Esophagus muscularis mucosa (tissue), 4 donors: ENCODE measurements around the gene MMP24. TPM values are rescaled to one million over a fixed set of nuclear protein-coding genes. Genes with fewer than 3 reads are reported as not detected.

ENCODE experiments used
- DNase-seq: peaks from one replicate; pipeline ENCODE4 v3.0.0-alpha.2; 2017; ENCODE audit errors: extremely low spot score
- H3K27ac ChIP-seq, 4 donors: fragments of 200-600 bp; sonication (generic); replicated peaks in 1 of 4; 1 replicate in 3 of 4; 2 replicates in 1 of 4; pipeline ENCODE4 v1.5.1; 2016 to 2019; ENCODE audit warnings: mild to moderate bottlenecking in 1 of 4
- H3K27me3 ChIP-seq, 4 donors: fragments of 200-600 bp; sonication (generic); one replicate each; pipeline versions ENCODE4 v1.5.1 to v1.6.0; 2016 to 2019
- H3K36me3 ChIP-seq, 4 donors: fragments of 200-600 bp; sonication (generic); one replicate each; pipeline ENCODE4 v1.5.1; 2016 to 2019
- H3K4me1 ChIP-seq, 4 donors: fragments of 200-600 bp; sonication (generic); one replicate each; pipeline ENCODE4 v1.5.1; 2016 to 2019
- H3K4me3 ChIP-seq, 4 donors: fragments of 200-600 bp; sonication (generic); 1 replicate in 2 of 4; 2 replicates in 2 of 4; pipeline ENCODE4 v1.5.1; 2016 to 2019; ENCODE audit warnings: mild to moderate bottlenecking in 4 of 4, moderate library complexity in 1 of 4
- H3K9me3 ChIP-seq, 4 donors: fragments of 200-600 bp; sonication (generic); 1 replicate in 3 of 4; 2 replicates in 1 of 4; pipeline ENCODE4 v1.5.1; 2016 to 2019
- EP300 ChIP-seq: sonication (generic); formaldehyde crosslinking; IDR thresholded peaks from one replicate; pipeline ENCODE4 v1.6.1; 2017; ENCODE audit warnings: antibody characterized with exemption
- POLR2A ChIP-seq: fragments of 450-650 bp; IDR thresholded peaks from one replicate; pipeline ENCODE4 v1.6.1; 2017; ENCODE audit warnings: antibody characterized with exemption, moderate library complexity, mild to moderate bottlenecking, low read depth
- POLR2AphosphoS5 ChIP-seq, 2 donors: sonication (generic); formaldehyde crosslinking; IDR thresholded peaks; one replicate each; pipeline ENCODE4 v1.6.1; 2017; ENCODE audit warnings: antibody characterized with exemption in 2 of 2
- WGBS: methylation state at CpG from one replicate; pipeline ENCODE4 v1.1.5; 2018; 5-methylcytosine and 5-hydroxymethylcytosine counted together
- intact Hi-C: fragments of 100-400 bp; cut with DNase I; formaldehyde crosslinking; loops from one replicate; pipeline ENCODE4 v1.15.1; 2023
- total RNA-seq, 4 donors: library from RNA; depleted of rRNA; stranded (reverse); fragments of >200 nt; gene quantifications; one replicate each; pipeline versions ENCODE4 v1.1.0 to v1.2.1, GENCODE V29; 2016
- TF ChIP-seq, protein P1 (sequence below), 3 experiments: fragments of 200-600 bp in 2 of 3; fragments of 450-650 bp in 1 of 3; sonication (generic) in 2 of 3; IDR thresholded peaks; one replicate each; pipeline ENCODE4 v1.5.1; 2017 to 2019; ENCODE audit warnings: antibody characterized with exemption in 3 of 3, mild to moderate bottlenecking in 2 of 3, moderate library complexity in 1 of 3

Gene MMP24
- total RNA-seq, 4 donors from 2014 or later = 0.83 to 4.0 (median 2.0) TPM

GRCh38 chr20:35290186-35290886, 63.8 kb downstream of the MMP24 start:
- H3K9me3 ChIP-seq = no peaks in the 10 kb centered on the region
- intact Hi-C loops = no loop called here
- H3K27ac ChIP-seq = no peak overlapping the region
- peaks cover 0 to 3% (median 1%) of the 10 kb centered on the region in 4 donors for H3K4me1 ChIP-seq
- no peak overlapping the region for H3K4me3 ChIP-seq
- H3K36me3 ChIP-seq = no peaks in the 10 kb centered on the region
- no peak for DNase-seq
- H3K27me3 ChIP-seq = peaks cover 0 to 27% (median 0%) of the 10 kb centered on the region in 4 donors
- 69% methylated on average over 6 of the region's 7 CpGs for WGBS
- TF ChIP-seq POLR2AphosphoS5 (IDR thresholded peaks at IDR 0.05) (no peak), POLR2A (no peak), EP300 (no peak)
- TF ChIP-seq, protein P1, sequence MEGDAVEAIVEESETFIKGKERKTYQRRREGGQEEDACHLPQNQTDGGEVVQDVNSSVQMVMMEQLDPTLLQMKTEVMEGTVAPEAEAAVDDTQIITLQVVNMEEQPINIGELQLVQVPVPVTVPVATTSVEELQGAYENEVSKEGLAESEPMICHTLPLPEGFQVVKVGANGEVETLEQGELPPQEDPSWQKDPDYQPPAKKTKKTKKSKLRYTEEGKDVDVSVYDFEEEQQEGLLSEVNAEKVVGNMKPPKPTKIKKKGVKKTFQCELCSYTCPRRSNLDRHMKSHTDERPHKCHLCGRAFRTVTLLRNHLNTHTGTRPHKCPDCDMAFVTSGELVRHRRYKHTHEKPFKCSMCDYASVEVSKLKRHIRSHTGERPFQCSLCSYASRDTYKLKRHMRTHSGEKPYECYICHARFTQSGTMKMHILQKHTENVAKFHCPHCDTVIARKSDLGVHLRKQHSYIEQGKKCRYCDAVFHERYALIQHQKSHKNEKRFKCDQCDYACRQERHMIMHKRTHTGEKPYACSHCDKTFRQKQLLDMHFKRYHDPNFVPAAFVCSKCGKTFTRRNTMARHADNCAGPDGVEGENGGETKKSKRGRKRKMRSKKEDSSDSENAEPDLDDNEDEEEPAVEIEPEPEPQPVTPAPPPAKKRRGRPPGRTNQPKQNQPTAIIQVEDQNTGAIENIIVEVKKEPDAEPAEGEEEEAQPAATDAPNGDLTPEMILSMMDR (IDR thresholded peaks at IDR 0.05) = no peak

DNA sequence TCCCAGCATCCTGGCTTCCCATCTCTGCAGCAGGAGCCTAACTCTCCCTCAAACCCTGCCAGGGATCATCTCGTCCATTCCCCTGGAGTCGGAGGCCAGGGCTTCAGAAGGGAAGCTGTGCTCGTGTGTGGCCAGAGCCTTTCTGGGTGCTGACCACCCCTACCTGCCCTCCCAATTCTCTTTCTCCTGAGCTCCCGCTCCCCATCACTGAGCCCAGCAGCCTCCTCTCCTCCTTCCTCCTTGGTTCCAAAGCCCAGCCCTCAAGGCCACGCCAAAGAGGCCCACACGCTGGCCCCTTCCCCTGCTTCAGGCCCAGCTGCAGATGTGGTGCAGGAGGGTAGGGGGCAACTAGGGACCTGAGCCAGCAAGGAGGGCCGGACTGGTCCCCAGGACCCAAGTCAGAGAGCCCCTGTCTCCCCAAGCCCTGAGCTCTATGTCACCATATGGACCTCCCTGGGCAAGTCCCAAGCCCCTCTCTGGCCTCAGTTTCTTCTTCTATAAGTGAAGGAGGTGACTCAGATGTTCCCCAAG, 64.5 kb downstream of the MMP24 start:
- no peak overlapping the region for H3K4me3 ChIP-seq
- intact Hi-C loops = no loop called here
- WGBS = 79% methylated on average over 7 of the region's 7 CpGs

DNA sequence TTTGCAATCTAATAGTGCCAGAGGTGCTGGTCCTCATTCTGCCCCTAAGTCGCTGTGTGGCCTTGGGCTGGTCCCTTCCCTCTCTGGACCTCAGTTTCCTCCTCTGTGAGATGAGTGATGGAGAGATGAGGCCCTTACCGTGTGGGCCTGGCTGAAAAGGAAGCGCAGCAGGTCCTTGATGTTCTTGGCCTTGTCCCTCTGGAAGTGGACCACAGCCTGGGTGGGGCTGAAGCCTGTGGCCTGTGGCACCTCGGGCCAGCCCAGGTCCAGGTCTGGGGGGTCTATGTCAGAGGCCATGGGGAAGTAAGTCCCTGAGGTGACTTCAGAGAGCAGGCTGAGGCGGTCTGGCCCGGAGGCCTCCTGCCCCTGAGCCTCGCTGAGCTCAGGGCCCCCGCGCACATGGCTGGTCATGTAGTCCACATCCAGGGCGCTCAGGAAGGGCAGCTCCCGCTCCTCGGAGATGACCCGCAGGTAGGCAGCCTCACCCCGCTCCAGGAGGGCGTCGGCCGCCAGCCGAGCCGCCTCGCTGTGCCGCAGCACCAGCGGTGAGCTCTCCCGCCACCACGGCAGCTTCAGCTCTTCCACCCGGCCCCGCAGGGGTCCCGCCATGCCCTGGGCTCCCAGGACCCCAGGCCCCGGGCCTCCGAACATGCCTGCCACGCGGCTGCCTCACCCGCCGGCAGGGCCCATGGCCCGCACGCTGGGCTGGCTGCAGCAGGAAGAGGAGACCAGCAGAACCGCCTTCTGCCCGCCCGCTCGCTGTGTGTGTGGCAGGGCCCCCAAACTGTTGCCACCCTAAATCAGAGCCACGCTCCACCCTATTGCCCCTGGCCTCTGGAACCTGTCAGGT, 65.4 kb downstream of the MMP24 start, which contains the start of gene FAM83C:
FAM83C (minus strand) TSS at position 772 of the 850 bp plus-strand sequence; CDS start at position 651, 121 bp downstream.
- DNase-seq = no peak
- Histone ChIP-seq H3K9me3 (no peaks in the 10 kb centered on the region), H3K27ac (no peak within 1 kb of the TSS), H3K27me3 (peaks cover 0 to 37% (median 0%) of the 10 kb centered on the region in 4 donors), H3K4me3 (no peak within 1 kb of the TSS), H3K4me1 (no peaks in the 10 kb centered on the region), H3K36me3 (no peaks in the 10 kb centered on the region)
- TF ChIP-seq POLR2AphosphoS5 (IDR thresholded peaks at IDR 0.05) (no peak), POLR2A (no peak), EP300 (no peak)
- TF ChIP-seq, protein P1 (IDR thresholded peaks at IDR 0.05) = no peak
- WGBS = 85% methylated on average over 16 of the region's 40 CpGs
- intact Hi-C loops = no loop called here

More for the DNA sequence above, 64.5 kb downstream of the MMP24 start:
- no peak for DNase-seq
- H3K36me3 ChIP-seq = no peaks in the 10 kb centered on the region
- no peak overlapping the region for H3K27ac ChIP-seq
- no peaks in the 10 kb centered on the region for H3K4me1 ChIP-seq
- no peaks in the 10 kb centered on the region for H3K9me3 ChIP-seq
- peaks cover 0 to 28% (median 0%) of the 10 kb centered on the region in 4 donors for H3K27me3 ChIP-seq
- TF ChIP-seq POLR2AphosphoS5 (IDR thresholded peaks at IDR 0.05) = no peak
- no peak for TF ChIP-seq EP300
- TF ChIP-seq, protein P1 (IDR thresholded peaks at IDR 0.05) = no peak
- TF ChIP-seq POLR2A = no peak

GRCh38 chr20:35292504-35293285, 66.2 kb downstream of the MMP24 start:
- H3K27me3 ChIP-seq = peaks cover 0 to 44% (median 0%) of the 10 kb centered on the region in 4 donors
- intact Hi-C loops = no loop called here
- H3K4me1 ChIP-seq = no peaks in the 10 kb centered on the region
- no peaks in the 10 kb centered on the region for H3K9me3 ChIP-seq
- no peak for DNase-seq
- no peak overlapping the region for H3K4me3 ChIP-seq
- TF ChIP-seq, protein P1 (IDR thresholded peaks at IDR 0.05) = no peak
- no peak for TF ChIP-seq EP300
- TF ChIP-seq POLR2AphosphoS5 (IDR thresholded peaks at IDR 0.05) = no peak
- TF ChIP-seq POLR2A = no peak
- H3K27ac ChIP-seq = no peak overlapping the region
- H3K36me3 ChIP-seq = no peaks in the 10 kb centered on the region
- WGBS = 77% methylated on average over 23 of the region's 23 CpGs
